IMR-90 (cell line): ENCODE measurements around the gene SOBP. TPM values are rescaled to one million over a fixed set of nuclear protein-coding genes. Genes with fewer than 3 reads are reported as not detected.

Experiments
- ATAC-seq: fragments of 200-7000 bp; cut with Tn5 transposase; 2 replicates; pipeline ENCODE4 v1.9.1; 2020; ENCODE audit warnings: low read depth, mild to moderate bottlenecking, moderate library complexity
- BruUV-seq: library from RNA; stranded (reverse); fragments of 400-500 nt; replicated peaks from 2 replicates; lab custom pipeline; 2021; lab: Mats Ljungman, UMichigan
- CTCF ChIA-PET: fragments of 300-600 bp; formaldehyde crosslinking; extraction: SDS; loops from one replicate; lab custom pipeline; 2021; ENCODE audit warnings: antibody characterized with exemption; lab: Yijun Ruan, JAX
- POLR2A ChIA-PET: fragments of 300-600 bp; sonication (Branson Sonifier 250); formaldehyde crosslinking; loops from one replicate; lab custom pipeline; 2022; ENCODE audit warnings: antibody characterized with exemption; ENCODE audit not compliant: unreplicated experiment; lab: Charles Lee
- DNase-seq: peaks from one replicate; pipeline ENCODE4 v3.0.0; 2013
- H2AFZ ChIP-seq: replicated peaks from 2 replicates; pipeline ENCODE3; 2013; ENCODE audit warnings: low read length, mild to moderate bottlenecking; ENCODE audit not compliant: poor library complexity
- H2AK5ac ChIP-seq: 2 replicates; pipeline ENCODE4 v1.6.1; 2013; ENCODE audit warnings: low read depth, low read length, inconsistent platforms
- H2AK9ac ChIP-seq: replicated peaks from 2 replicates; pipeline ENCODE3; 2013; ENCODE audit warnings: mild to moderate bottlenecking, low read depth, low read length, moderate library complexity; ENCODE audit not compliant: poor library complexity
- H2BK120ac ChIP-seq: 2 replicates; pipeline ENCODE4 v1.6.1; 2013; ENCODE audit warnings: low read depth, low read length, inconsistent platforms
- H2BK15ac ChIP-seq: 3 replicates; pipeline ENCODE4 v1.6.1; 2013; ENCODE audit warnings: low read depth, low read length, inconsistent platforms
- H2BK20ac ChIP-seq: 2 replicates; pipeline ENCODE4 v1.6.1; 2013; ENCODE audit warnings: low read depth, mild to moderate bottlenecking, inconsistent platforms, low read length, moderate library complexity
- H2BK5ac ChIP-seq: 2 replicates; pipeline ENCODE4 v1.6.1; 2013; ENCODE audit warnings: mild to moderate bottlenecking, low read depth, low read length, inconsistent platforms; ENCODE audit not compliant: poor library complexity, severe bottlenecking
- H3K14ac ChIP-seq: replicated peaks from 2 replicates; pipeline ENCODE4 v1.6.1; 2013; ENCODE audit warnings: low read depth, low read length, inconsistent platforms
- H3K18ac ChIP-seq: 2 replicates; pipeline ENCODE4 v1.6.1; 2013; ENCODE audit warnings: low read depth, low read length, control low read depth
- H3K23ac ChIP-seq: 2 replicates; pipeline ENCODE4 v1.6.1; 2013; ENCODE audit warnings: low read depth, low read length, inconsistent platforms
- H3K27ac ChIP-seq: 2 replicates; pipeline ENCODE4 v1.5.1; 2013; ENCODE audit warnings: mild to moderate bottlenecking, control low read depth, low read length; ENCODE audit not compliant: insufficient read depth
- H3K27me3 ChIP-seq: 2 replicates; pipeline ENCODE4 v1.6.1; 2013; ENCODE audit warnings: low read length; ENCODE audit not compliant: control insufficient read depth, insufficient read depth
- H3K36me3 ChIP-seq: 2 replicates; pipeline ENCODE4 v1.6.1; 2013; ENCODE audit warnings: low read length, mixed read lengths; ENCODE audit not compliant: control insufficient read depth, insufficient read depth
- H3K4ac ChIP-seq: 2 replicates; pipeline ENCODE4 v1.6.1; 2013; ENCODE audit warnings: low read depth, low read length, inconsistent platforms
- H3K4me1 ChIP-seq: 2 replicates; pipeline ENCODE4 v1.6.1; 2013; ENCODE audit warnings: low read length, mixed read lengths; ENCODE audit not compliant: control insufficient read depth, insufficient read depth
- H3K4me2 ChIP-seq: 2 replicates; pipeline ENCODE4 v1.6.1; 2013; ENCODE audit warnings: low read depth, mild to moderate bottlenecking, control low read depth, low read length, moderate library complexity
- H3K4me3 ChIP-seq: 2 replicates; pipeline ENCODE4 v1.5.1; 2013; ENCODE audit warnings: low read depth, mild to moderate bottlenecking, control low read depth, low read length, moderate library complexity; ENCODE audit not compliant: insufficient read depth
- H3K56ac ChIP-seq: 2 replicates; pipeline ENCODE4 v1.6.1; 2013; ENCODE audit warnings: low read length, inconsistent platforms; ENCODE audit not compliant: insufficient read depth; ENCODE audit errors: extremely low read depth
- H3K79me1 ChIP-seq, 2 experiments: 2 replicates each; pipeline ENCODE4 v1.6.1; 2013; ENCODE audit warnings: low read length in 2 of 2, inconsistent platforms in 1 of 2, low read depth in 1 of 2
- H3K9ac ChIP-seq: 2 replicates; pipeline ENCODE4 v1.6.1; 2013; ENCODE audit warnings: low read depth, low read length, control low read depth
- H3K9me1 ChIP-seq: 2 replicates; pipeline ENCODE4 v1.6.1; 2013; ENCODE audit warnings: low read length, inconsistent platforms; ENCODE audit not compliant: insufficient read depth
- H3K9me3 ChIP-seq: 2 replicates; pipeline ENCODE4 v1.6.1; 2013; ENCODE audit warnings: low read length; ENCODE audit not compliant: control insufficient read depth, insufficient read depth
- H4K20me1 ChIP-seq: 2 replicates; pipeline ENCODE4 v1.6.1; 2013; ENCODE audit warnings: low read length, inconsistent platforms; ENCODE audit not compliant: insufficient read depth
- H4K5ac ChIP-seq: 2 replicates; pipeline ENCODE4 v1.6.1; 2013; ENCODE audit warnings: mild to moderate bottlenecking, low read depth, low read length, control low read depth
- H4K8ac ChIP-seq, 2 experiments: 2 replicates each; pipeline ENCODE4 v1.6.1; 2013; ENCODE audit warnings: low read depth in 2 of 2, low read length in 2 of 2, control low read depth in 1 of 2, inconsistent platforms in 1 of 2
- H4K91ac ChIP-seq: 2 replicates; pipeline ENCODE4 v1.6.1; 2013; ENCODE audit warnings: low read depth, low read length, inconsistent platforms; ENCODE audit not compliant: insufficient read depth
- BHLHE40 ChIP-seq: fragments of 150-350 bp; IDR thresholded peaks from 2 replicates; pipeline ENCODE4 v1.6.1; 2016; ENCODE audit warnings: mild to moderate bottlenecking, low read depth, low read length
- MAFK ChIP-seq: IDR thresholded peaks from 2 replicates; pipeline ENCODE4 v1.6.1; 2012; ENCODE audit warnings: low read depth, low read length, improper control_type of control experiment
- WGBS, 2 experiments: methylation state at CpG; one replicate each; pipeline versions ENCODE4 v1.1.5 to v1.1.7; 2013; ENCODE audit warnings: missing lambda C conversion rate in 2 of 2; ENCODE audit not compliant: insufficient read length in 1 of 2; ENCODE audit errors: extremely low coverage in 2 of 2; 5-methylcytosine and 5-hydroxymethylcytosine counted together
- dilution Hi-C: fragments of 300-500 bp; cut with HindIII; formaldehyde crosslinking; loops from one replicate; pipeline ENCODE4 v1.14.3; 2018; ENCODE audit warnings: low sequenced_read_pairs; ENCODE audit not compliant: unreplicated experiment
- in situ Hi-C: fragments of 300-500 bp; cut with MboI; formaldehyde crosslinking; loops from 3 replicates; pipeline ENCODE4 v1.14.3; 2019; ENCODE audit warnings: low sequenced_read_pairs, inconsistent platforms, mixed read lengths
- intact Hi-C: fragments of 100-400 bp; cut with micrococcal nuclease; formaldehyde crosslinking; loops from 2 replicates; pipeline ENCODE4 v1.10.0; 2022
- polyA plus RNA-seq, 3 experiments: library from polyadenylated mRNA; depleted of rRNA; stranded (reverse); fragments of >200 nt; gene quantifications; 2 replicates each; pipeline ENCODE4 v1.2.3, GENCODE V29; 2012; ENCODE audit warnings: low replicate concordance in 1 of 3
- total RNA-seq: library from RNA; depleted of rRNA; stranded (reverse); fragments of >200 nt; gene quantifications from 2 replicates; pipeline ENCODE4 v1.2.3, GENCODE V29; 2012

Gene SOBP
- total and polyA plus RNA-seq, 2 of the 4 experiments (the other 2 are of a cell fraction), result 0.60 to 0.72 TPM

GRCh38 chr6:107510108-107510507, 20.2 kb downstream of the SOBP start:
- Histone ChIP-seq H3K27me3 (no peaks in the 10 kb centered on the region), H3K79me1 (no peaks in the 10 kb centered on the region), H4K20me1 (no peaks in the 10 kb centered on the region), H3K4me2 (no peak overlapping the region), H3K23ac (no peak overlapping the region), H4K8ac (no peak overlapping the region), H2AFZ (no peak overlapping the region), H4K91ac (no peak overlapping the region), H3K56ac (no peak overlapping the region), H3K4me3 (no peak overlapping the region), H3K9me3 (no peaks in the 10 kb centered on the region), H3K9me1 (peaks cover 3% of the 10 kb centered on the region; the same call in 1 of the 2 replicates), H2AK5ac (no peak overlapping the region), H2AK9ac (no peak overlapping the region), H3K9ac (no peak overlapping the region), H2BK120ac (no peak overlapping the region), H3K18ac (no peak overlapping the region), H2BK15ac (no peak overlapping the region), H4K5ac (no peak overlapping the region), H3K14ac (no peak overlapping the region), H3K27ac (no peak overlapping the region), H3K4ac (no peak overlapping the region), H2BK5ac (no peak overlapping the region), H3K4me1 (no peaks in the 10 kb centered on the region), H2BK20ac (no peak overlapping the region), H3K36me3 (no peaks in the 10 kb centered on the region; the same call in 1 of the 2 replicates)
- 86% methylated on average over 1 of the region's 2 CpGs; no CpG with 5 or more reads in 1 of the 2 experiments for WGBS, 2 experiments
- no peak for ATAC-seq
- DNase-seq, result no peak
- BruUV-seq, result no TSS peak
- in situ Hi-C loops (no loop called here), dilution Hi-C loops (no loop called here), intact Hi-C loops (no loop called here)
- POLR2A ChIA-PET, result no interaction called here
- no peak for TF ChIP-seq MAFK
- TF ChIP-seq BHLHE40, result no peak
- CTCF ChIA-PET, result interaction anchor here (1.2 kb wide), 1 partner anchor 28 kb away, joined by 3 read pairs; no protein-coding TSS in a partner anchor
